ENCODE results near the gene PDE5A. TPM values are rescaled to one million over a fixed set of nuclear protein-coding genes. Genes with fewer than 3 reads are reported as not detected.

Gene PDE5A
- polyA plus RNA-seq, 3 donors from 2014 or later: 1.1 to 2.2 (median 1.3) TPM

- H3K4me3 Mint-ChIP-seq: no peak overlapping the region
- no peak overlapping the region for H3K27ac Mint-ChIP-seq
- H3K9me3 Mint-ChIP-seq: no peaks in the 10 kb centered on the region
- no peaks in the 10 kb centered on the region for H3K27me3 Mint-ChIP-seq (ENCODE audit: low read depth in 3 of 3)
- H3K4me1 Mint-ChIP-seq: no peaks in the 10 kb centered on the region
- no peak for DNase-seq
- H3K36me3 Mint-ChIP-seq: peaks cover 11 to 18% (median 15%) of the 10 kb centered on the region in 3 donors
Measured at GRCh38 chr4:119512398-119512797, 116.2 kb downstream of the PDE5A start.

DNA sequence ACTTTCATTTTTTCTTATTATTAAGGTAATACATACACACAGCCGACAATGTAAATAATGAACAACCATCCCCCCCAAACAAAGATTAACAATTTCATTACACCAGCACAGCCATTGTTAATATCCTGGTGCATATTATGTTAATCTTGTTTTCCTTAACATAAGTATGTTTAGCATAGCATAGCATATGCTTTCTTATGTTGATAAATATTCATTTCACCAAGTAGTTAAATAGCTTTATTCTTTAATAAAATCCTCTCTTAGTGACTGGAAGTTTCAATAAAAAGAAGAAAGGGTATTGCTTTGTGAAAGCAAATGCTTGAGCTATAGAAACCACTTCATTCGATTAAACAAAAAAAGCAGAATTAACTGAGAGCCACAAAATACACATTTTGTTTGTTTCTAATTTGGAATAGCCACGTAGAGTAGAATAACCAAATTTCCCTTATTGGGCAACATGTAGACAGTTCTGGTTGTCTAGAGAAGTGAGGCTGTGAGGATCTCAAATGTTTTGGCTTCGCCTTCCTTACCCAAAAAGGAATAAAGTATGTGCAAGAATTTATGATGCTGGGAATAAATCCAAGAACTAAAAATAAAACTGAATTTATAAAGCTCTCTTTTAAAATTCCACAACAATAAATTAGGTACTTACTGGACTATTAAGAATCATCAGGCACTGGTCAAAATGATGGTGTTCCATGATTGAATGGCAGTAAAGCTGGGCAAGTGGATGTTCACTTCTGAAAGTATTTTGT is 118.0 kb downstream of the PDE5A start:
- H3K27me3 Mint-ChIP-seq (ENCODE audit: low read depth in 3 of 3): no peaks in the 10 kb centered on the region
- DNase-seq: no peak
- peaks cover 11 to 15% (median 14%) of the 10 kb centered on the region in 3 donors for H3K36me3 Mint-ChIP-seq
- H3K9me3 Mint-ChIP-seq: no peaks in the 10 kb centered on the region
- H3K4me1 Mint-ChIP-seq: no peaks in the 10 kb centered on the region
- no peak overlapping the region for H3K27ac Mint-ChIP-seq
- H3K4me3 Mint-ChIP-seq: no peak overlapping the region

DNA sequence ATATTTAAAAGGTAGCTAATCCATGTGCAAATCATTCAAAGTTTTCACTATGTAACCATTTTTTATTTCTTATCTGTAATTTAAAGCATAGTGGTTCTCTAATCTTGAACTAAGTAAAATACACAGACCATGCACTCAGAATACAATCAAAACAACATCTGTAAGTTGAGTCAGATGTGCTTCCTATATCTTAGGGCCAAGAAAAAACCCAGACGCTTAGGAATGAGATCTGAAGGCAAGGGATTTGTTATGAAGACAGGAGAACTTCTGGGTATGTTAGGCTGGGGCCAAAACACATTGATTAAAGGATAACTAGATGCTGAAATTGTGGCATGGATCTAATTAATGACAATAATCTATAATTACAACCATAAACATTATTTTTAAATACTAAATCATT is 120.3 kb downstream of the PDE5A start:
- Mint-ChIP-seq H3K4me1 (no peaks in the 10 kb centered on the region), H3K27ac (no peak overlapping the region), H3K9me3 (no peaks in the 10 kb centered on the region), H3K4me3 (no peak overlapping the region), H3K27me3 (ENCODE audit: low read depth in 3 of 3) (no peaks in the 10 kb centered on the region), H3K36me3 (peaks cover 9 to 15% (median 10%) of the 10 kb centered on the region in 3 donors)
- DNase-seq: no peak

- peaks cover 2 to 8% (median 7%) of the 10 kb centered on the region in 3 donors for H3K36me3 Mint-ChIP-seq
- H3K4me1 Mint-ChIP-seq: no peaks in the 10 kb centered on the region
- H3K4me3 Mint-ChIP-seq: no peak overlapping the region
- DNase-seq: no peak
- no peaks in the 10 kb centered on the region for H3K9me3 Mint-ChIP-seq
- H3K27me3 Mint-ChIP-seq (ENCODE audit: low read depth in 3 of 3): no peaks in the 10 kb centered on the region
- H3K27ac Mint-ChIP-seq: no peak overlapping the region
Measured at GRCh38 chr4:119506806-119507205, 121.8 kb downstream of the PDE5A start.

GRCh38 chr4:119504616-119505015 is 124.0 kb downstream of the PDE5A start:
- Mint-ChIP-seq H3K4me3 (no peak overlapping the region), H3K9me3 (no peaks in the 10 kb centered on the region), H3K27ac (no peak overlapping the region), H3K27me3 (ENCODE audit: low read depth in 3 of 3) (no peaks in the 10 kb centered on the region), H3K36me3 (peaks cover 7 to 12% (median 7%) of the 10 kb centered on the region in 3 donors), H3K4me1 (no peaks in the 10 kb centered on the region)
- no peak for DNase-seq

DNA sequence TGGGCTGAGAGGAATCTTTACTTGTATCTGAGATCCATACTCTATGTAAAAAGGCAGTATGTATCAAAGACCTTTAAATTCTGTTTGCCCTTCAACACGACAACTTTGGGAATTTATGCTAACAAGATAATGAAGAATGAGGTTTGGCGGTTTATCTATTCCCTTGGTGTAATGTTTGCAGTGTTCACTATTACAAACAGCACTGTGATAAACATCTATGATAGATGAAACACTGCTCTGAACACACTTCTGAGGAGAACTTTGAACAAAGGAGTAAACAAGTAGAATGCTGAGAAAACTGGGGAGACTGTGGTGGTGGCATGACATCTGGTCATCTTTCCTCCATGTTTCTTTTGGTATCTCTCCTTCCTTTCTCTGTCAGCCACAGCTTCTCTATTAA is 126.9 kb downstream of the PDE5A start:
- no peak for DNase-seq
- Mint-ChIP-seq H3K4me3 (no peak overlapping the region), H3K9me3 (no peaks in the 10 kb centered on the region), H3K27me3 (ENCODE audit: low read depth in 3 of 3) (no peaks in the 10 kb centered on the region), H3K4me1 (no peaks in the 10 kb centered on the region), H3K36me3 (peaks cover 7 to 17% (median 9%) of the 10 kb centered on the region in 3 donors), H3K27ac (no peak overlapping the region)

GRCh38 chr4:119498527-119498926 is 130.1 kb downstream of the PDE5A start:
- no peak for DNase-seq
- Mint-ChIP-seq H3K27me3 (ENCODE audit: low read depth in 3 of 3) (no peaks in the 10 kb centered on the region), H3K9me3 (no peaks in the 10 kb centered on the region), H3K36me3 (peaks cover 3 to 30% (median 7%) of the 10 kb centered on the region in 3 donors), H3K4me3 (no peak overlapping the region), H3K27ac (no peak overlapping the region), H3K4me1 (no peaks in the 10 kb centered on the region)

DNA sequence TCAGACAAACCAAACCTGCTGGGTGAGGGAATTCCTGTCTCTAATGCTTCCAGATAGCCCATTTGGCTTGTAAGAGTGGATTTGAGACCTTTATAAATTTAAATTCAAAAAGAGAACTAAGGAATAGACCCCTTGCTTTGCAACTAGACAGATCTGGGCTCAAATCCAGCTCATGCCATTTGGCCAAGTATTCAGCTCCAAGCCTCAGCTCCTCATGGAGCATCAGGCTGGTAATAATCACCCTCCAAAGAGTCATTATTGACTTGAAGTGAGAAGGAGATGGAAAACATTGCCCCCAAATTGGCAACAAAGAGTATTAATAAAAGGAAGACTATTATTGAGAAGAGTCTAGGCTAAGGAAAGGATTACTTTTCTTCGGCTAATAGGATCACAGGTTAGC is 134.7 kb downstream of the PDE5A start:
- no peak overlapping the region for H3K27ac Mint-ChIP-seq
- H3K4me3 Mint-ChIP-seq: no peak overlapping the region
- no peaks in the 10 kb centered on the region for H3K4me1 Mint-ChIP-seq

DNA sequence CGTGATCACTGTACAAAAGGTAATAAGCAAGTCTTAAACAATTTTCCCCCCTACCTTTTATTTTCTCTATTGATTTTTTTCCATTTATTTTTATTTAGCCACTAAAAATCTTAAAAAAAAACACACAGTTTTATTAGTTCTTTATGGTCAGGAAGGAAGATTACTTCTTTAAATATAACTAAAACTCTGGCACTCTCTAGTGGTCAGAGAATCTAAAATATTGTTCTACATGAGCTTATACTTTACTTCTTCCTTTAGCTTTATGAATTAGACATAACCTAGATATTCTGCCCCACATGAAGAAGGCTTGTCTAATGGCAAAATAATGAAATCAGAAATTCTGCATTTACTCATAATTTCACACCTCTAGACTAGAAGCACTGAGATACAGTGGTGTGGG is 135.2 kb downstream of the PDE5A start:
- peaks cover 0 to 13% (median 3%) of the 10 kb centered on the region in 3 donors for H3K36me3 Mint-ChIP-seq
- no peaks in the 10 kb centered on the region for H3K4me1 Mint-ChIP-seq
- H3K4me3 Mint-ChIP-seq: no peak overlapping the region
- no peaks in the 10 kb centered on the region for H3K27me3 Mint-ChIP-seq (ENCODE audit: low read depth in 3 of 3)
- no peak for DNase-seq
- H3K27ac Mint-ChIP-seq: no peak overlapping the region
- no peaks in the 10 kb centered on the region for H3K9me3 Mint-ChIP-seq

More for the DNA sequence above, 134.7 kb downstream of the PDE5A start:
- no peak for DNase-seq
- H3K36me3 Mint-ChIP-seq: peaks cover 0 to 17% (median 3%) of the 10 kb centered on the region in 3 donors
- no peaks in the 10 kb centered on the region for H3K9me3 Mint-ChIP-seq
- H3K27me3 Mint-ChIP-seq (ENCODE audit: low read depth in 3 of 3): no peaks in the 10 kb centered on the region

DNA sequence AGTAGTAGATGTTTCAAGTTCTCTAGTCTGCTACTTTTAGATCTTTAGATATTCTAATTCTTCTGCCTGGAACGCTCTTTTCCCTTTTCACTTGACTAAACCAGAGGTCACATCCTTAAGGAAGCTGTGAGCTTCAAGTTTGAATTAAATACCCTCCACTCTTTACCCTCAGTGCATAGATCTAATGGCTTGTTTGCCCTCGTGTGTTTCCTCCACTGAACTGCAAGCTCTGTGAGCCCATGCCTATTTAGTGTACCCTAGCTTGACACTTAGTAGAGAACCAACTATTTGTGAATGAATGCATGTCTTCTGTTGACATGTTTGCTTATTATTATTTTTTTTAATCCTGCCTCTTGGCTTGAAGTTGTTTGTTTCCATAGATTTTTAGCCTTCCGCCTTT is 138.3 kb downstream of the PDE5A start:
- peaks cover 2 to 4% (median 3%) of the 10 kb centered on the region in 3 donors for H3K36me3 Mint-ChIP-seq
- no peak for DNase-seq
- H3K9me3 Mint-ChIP-seq: peaks cover 0 to 2% (median 0%) of the 10 kb centered on the region in 6 donors
- H3K4me1 Mint-ChIP-seq: no peaks in the 10 kb centered on the region
- no peaks in the 10 kb centered on the region for H3K27me3 Mint-ChIP-seq (ENCODE audit: low read depth in 3 of 3)
- no peak overlapping the region for H3K27ac Mint-ChIP-seq
- no peak overlapping the region for H3K4me3 Mint-ChIP-seq

DNA sequence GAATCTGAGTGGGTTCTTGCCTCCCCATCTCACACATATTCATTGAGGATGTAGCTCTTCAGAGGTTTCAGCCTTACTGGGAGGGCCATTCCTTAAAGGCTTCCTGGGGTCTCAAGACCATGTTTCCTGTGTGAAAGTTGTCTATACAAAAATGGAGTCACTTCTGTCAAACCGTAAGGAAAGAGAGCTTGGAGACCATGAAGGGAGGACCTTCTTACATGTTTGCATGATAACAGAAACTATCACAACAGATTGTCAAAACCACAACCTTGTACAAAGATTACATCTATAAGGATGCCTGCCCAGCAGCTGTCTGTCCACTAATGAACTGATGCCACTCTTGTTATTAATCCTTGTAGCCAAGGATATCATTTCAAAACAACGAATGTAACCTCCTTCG is 139.3 kb downstream of the PDE5A start:
- H3K9me3 Mint-ChIP-seq: peaks cover 0 to 3% (median 0%) of the 10 kb centered on the region in 6 donors
- H3K27ac Mint-ChIP-seq: no peak overlapping the region
- no peaks in the 10 kb centered on the region for H3K27me3 Mint-ChIP-seq (ENCODE audit: low read depth in 3 of 3)

GRCh38 chr4:119480331-119480730 is 148.3 kb downstream of the PDE5A start:
- peaks cover 0 to 5% (median 2%) of the 10 kb centered on the region in 3 donors for H3K27me3 Mint-ChIP-seq (ENCODE audit: low read depth in 3 of 3)
- DNase-seq: no peak
- no peaks in the 10 kb centered on the region for H3K4me1 Mint-ChIP-seq
- peaks cover 3 to 7% (median 4%) of the 10 kb centered on the region in 6 donors for H3K9me3 Mint-ChIP-seq
- no peak overlapping the region for H3K4me3 Mint-ChIP-seq
- peaks cover 26 to 60% (median 46%) of the 10 kb centered on the region in 3 donors for H3K36me3 Mint-ChIP-seq
- H3K27ac Mint-ChIP-seq: no peak overlapping the region

More for the DNA sequence above, 139.3 kb downstream of the PDE5A start:
- H3K4me1 Mint-ChIP-seq: no peaks in the 10 kb centered on the region
- no peak overlapping the region for H3K4me3 Mint-ChIP-seq
- DNase-seq: no peak
- peaks cover 0 to 9% (median 4%) of the 10 kb centered on the region in 3 donors for H3K36me3 Mint-ChIP-seq

DNA sequence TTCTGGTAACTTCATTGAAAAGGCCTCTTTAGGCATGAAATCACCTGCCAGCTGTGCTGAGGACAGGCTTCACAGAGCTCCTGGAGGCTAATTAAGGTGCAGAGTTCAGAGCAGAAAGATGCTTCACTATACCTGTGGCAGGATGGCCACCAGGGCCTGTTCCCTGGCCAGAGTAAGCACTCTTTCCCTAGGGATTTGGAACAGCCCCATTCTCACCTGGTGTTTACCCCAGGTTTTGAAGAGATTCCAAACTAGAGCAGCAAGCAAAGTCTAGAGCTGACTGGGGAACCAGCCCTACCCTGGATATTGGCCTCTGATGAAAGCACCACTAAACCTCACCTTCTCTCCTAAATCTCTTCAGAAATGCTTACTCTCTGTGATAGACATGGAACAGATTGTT is 148.8 kb downstream of the PDE5A start:
- Mint-ChIP-seq H3K4me1 (no peaks in the 10 kb centered on the region), H3K4me3 (no peak overlapping the region), H3K27me3 (ENCODE audit: low read depth in 3 of 3) (peaks cover 0 to 7% (median 2%) of the 10 kb centered on the region in 3 donors), H3K27ac (no peak overlapping the region), H3K36me3 (peaks cover 26 to 60% (median 44%) of the 10 kb centered on the region in 3 donors), H3K9me3 (peaks cover 3 to 7% (median 4%) of the 10 kb centered on the region in 6 donors)
- no peak for DNase-seq

DNA sequence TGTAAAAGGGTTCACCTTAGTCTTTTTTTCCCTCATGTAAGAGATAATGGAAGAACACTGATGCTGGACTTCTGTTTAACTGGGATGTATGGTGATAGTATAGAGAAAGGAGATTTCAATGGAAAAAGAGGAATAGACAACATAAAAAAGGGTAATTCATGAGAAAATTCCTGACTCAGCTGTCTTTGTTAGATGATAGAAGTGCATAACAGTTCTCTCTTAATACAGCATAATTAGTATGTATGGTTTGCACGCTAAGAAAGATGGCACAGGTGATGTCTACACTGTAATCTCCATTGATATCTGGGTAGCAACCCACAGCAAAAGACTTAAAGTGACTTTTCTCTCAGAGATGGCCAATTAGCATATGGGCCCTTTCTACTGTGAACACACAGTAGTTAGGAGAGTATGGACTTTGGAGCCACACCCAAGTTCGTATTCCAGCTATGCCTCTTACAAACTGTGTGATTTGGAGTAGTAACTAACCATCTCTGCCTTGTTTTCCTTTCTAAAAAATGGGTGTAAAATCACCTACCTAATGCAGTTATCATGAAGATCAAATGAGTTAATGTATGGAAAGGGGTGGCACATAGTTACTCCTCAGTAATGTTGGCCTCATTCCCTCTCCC is 149.3 kb downstream of the PDE5A start:
- H3K36me3 Mint-ChIP-seq: peaks cover 26 to 57% (median 39%) of the 10 kb centered on the region in 3 donors

More for the DNA sequence above, 149.3 kb downstream of the PDE5A start:
- no peak for DNase-seq
- H3K27ac Mint-ChIP-seq: no peak overlapping the region
- H3K27me3 Mint-ChIP-seq (ENCODE audit: low read depth in 3 of 3): peaks cover 0 to 7% (median 2%) of the 10 kb centered on the region in 3 donors
- peaks cover 2 to 7% (median 3%) of the 10 kb centered on the region in 6 donors for H3K9me3 Mint-ChIP-seq
- H3K4me3 Mint-ChIP-seq: no peak overlapping the region
- no peaks in the 10 kb centered on the region for H3K4me1 Mint-ChIP-seq

Measured in immature natural killer cell (primary cell).